Measurements from ENCODE around the gene DIPK1C. TPM values are rescaled to one million over a fixed set of nuclear protein-coding genes. Genes with fewer than 3 reads are reported as not detected.

The DIPK1C gene
- total and polyA plus RNA-seq, 10 of the 15 experiments (the other 5 are each of a cell fraction or from before 2014, with no cell fraction given): not detected

DNA sequence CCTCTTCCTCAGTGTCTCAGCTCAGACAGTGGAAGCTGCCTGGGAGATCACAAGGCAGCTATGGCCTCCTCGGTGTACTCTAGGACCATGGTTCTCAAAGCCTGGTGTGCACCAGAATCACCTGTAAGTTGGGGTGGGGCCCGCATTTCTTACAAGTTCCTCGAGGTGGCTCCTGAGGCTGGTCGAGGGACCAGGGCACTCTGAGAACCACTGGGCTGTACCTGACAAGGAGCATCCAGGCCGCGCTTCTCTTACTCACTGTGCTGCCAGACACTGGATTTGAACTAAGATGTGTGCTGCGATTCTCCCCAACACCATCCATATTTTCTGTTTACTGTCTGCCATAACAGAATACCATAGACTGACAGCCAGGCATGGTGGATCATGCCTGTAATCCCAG, 59.5 kb downstream of the DIPK1C start:
- ChIA-PET CTCF (interaction anchor here (0.6 kb wide), 1 partner anchor 11 kb away, joined by 4 read pairs; no protein-coding TSS in a partner anchor), SMC1A (ENCODE audit: uncharacterized antibody, unreplicated experiment) (no interaction called here), POLR2A (no interaction called here), RAD21 (ENCODE audit: unreplicated experiment) (no interaction called here)
- in situ Hi-C loops (cut with MboI): no loop called here
- Histone ChIP-seq H3K27me3 (replicated peaks in 1 of 2; ENCODE audit: control insufficient read depth in 2 of 2, insufficient read depth in 2 of 2, low read length in 1 of 2) (peaks cover 5 to 6% of the 10 kb centered on the region in 2 experiments), H3K36me3 (ENCODE audit: control insufficient read depth in 2 of 2, insufficient read depth in 2 of 2, low read length in 1 of 2) (no peaks in the 10 kb centered on the region), H3K4me2 (ENCODE audit: control insufficient read depth, insufficient read depth) (no peak overlapping the region), H2AFZ (ENCODE audit: control insufficient read depth, low read depth, low read length) (no peak overlapping the region), H3K4me3 (no peak overlapping the region), H3K9me3 (replicated peaks; ENCODE audit: control insufficient read depth, insufficient read depth, low read length) (no peaks in the 10 kb centered on the region; the same call in 2 of the 3 replicates), H3K4me1 (ENCODE audit: control insufficient read depth, insufficient read depth, low read length) (no peaks in the 10 kb centered on the region), H3K9ac (ENCODE audit: control insufficient read depth, insufficient read depth, low read length) (no peak overlapping the region), H3K79me2 (ENCODE audit: control insufficient read depth, insufficient read depth, low read length) (no peaks in the 10 kb centered on the region), H4K20me1 (ENCODE audit: control insufficient read depth, insufficient read depth) (no peaks in the 10 kb centered on the region), H3K27ac (ENCODE audit: control insufficient read depth, insufficient read depth) (no peak overlapping the region)
- intact Hi-C loops (cut with micrococcal nuclease; ENCODE audit: unreplicated experiment): no loop called here
- ATAC-seq (no peak; the same call in 2 of the 3 replicates), DNase-seq (ENCODE audit: low read depth, low spot score) (no peak), FAIRE-seq (no peak)
- TF ChIP-seq ZNF274 (IDR thresholded peaks at IDR 0.05; ENCODE audit: insufficient read depth, insufficient read length): no peak
- TF ChIP-seq, protein P1, sequence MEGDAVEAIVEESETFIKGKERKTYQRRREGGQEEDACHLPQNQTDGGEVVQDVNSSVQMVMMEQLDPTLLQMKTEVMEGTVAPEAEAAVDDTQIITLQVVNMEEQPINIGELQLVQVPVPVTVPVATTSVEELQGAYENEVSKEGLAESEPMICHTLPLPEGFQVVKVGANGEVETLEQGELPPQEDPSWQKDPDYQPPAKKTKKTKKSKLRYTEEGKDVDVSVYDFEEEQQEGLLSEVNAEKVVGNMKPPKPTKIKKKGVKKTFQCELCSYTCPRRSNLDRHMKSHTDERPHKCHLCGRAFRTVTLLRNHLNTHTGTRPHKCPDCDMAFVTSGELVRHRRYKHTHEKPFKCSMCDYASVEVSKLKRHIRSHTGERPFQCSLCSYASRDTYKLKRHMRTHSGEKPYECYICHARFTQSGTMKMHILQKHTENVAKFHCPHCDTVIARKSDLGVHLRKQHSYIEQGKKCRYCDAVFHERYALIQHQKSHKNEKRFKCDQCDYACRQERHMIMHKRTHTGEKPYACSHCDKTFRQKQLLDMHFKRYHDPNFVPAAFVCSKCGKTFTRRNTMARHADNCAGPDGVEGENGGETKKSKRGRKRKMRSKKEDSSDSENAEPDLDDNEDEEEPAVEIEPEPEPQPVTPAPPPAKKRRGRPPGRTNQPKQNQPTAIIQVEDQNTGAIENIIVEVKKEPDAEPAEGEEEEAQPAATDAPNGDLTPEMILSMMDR (IDR thresholded peaks at IDR 0.05 in 2 of 3, conservative IDR thresholded peaks at IDR 0.05 in 1 of 3; ENCODE audit: control insufficient read depth in 2 of 3, extremely low read depth in 1 of 3, insufficient read depth in 1 of 3, low read depth in 3 of 3, low read length in 3 of 3): peak in 2 of 3 experiments; percentile 7 to 16; a peak in 1 of 6 replicates
- TF ChIP-seq, protein P2, sequence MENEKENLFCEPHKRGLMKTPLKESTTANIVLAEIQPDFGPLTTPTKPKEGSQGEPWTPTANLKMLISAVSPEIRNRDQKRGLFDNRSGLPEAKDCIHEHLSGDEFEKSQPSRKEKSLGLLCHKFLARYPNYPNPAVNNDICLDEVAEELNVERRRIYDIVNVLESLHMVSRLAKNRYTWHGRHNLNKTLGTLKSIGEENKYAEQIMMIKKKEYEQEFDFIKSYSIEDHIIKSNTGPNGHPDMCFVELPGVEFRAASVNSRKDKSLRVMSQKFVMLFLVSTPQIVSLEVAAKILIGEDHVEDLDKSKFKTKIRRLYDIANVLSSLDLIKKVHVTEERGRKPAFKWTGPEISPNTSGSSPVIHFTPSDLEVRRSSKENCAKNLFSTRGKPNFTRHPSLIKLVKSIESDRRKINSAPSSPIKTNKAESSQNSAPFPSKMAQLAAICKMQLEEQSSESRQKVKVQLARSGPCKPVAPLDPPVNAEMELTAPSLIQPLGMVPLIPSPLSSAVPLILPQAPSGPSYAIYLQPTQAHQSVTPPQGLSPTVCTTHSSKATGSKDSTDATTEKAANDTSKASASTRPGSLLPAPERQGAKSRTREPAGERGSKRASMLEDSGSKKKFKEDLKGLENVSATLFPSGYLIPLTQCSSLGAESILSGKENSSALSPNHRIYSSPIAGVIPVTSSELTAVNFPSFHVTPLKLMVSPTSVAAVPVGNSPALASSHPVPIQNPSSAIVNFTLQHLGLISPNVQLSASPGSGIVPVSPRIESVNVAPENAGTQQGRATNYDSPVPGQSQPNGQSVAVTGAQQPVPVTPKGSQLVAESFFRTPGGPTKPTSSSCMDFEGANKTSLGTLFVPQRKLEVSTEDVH (IDR thresholded peaks at IDR 0.05; ENCODE audit: low read depth, partially characterized antibody): no peak
- no peak for TF ChIP-seq MEF2A (IDR thresholded peaks at IDR 0.05; ENCODE audit: insufficient read depth, low read depth, low read length)
- TF ChIP-seq, protein P3, sequence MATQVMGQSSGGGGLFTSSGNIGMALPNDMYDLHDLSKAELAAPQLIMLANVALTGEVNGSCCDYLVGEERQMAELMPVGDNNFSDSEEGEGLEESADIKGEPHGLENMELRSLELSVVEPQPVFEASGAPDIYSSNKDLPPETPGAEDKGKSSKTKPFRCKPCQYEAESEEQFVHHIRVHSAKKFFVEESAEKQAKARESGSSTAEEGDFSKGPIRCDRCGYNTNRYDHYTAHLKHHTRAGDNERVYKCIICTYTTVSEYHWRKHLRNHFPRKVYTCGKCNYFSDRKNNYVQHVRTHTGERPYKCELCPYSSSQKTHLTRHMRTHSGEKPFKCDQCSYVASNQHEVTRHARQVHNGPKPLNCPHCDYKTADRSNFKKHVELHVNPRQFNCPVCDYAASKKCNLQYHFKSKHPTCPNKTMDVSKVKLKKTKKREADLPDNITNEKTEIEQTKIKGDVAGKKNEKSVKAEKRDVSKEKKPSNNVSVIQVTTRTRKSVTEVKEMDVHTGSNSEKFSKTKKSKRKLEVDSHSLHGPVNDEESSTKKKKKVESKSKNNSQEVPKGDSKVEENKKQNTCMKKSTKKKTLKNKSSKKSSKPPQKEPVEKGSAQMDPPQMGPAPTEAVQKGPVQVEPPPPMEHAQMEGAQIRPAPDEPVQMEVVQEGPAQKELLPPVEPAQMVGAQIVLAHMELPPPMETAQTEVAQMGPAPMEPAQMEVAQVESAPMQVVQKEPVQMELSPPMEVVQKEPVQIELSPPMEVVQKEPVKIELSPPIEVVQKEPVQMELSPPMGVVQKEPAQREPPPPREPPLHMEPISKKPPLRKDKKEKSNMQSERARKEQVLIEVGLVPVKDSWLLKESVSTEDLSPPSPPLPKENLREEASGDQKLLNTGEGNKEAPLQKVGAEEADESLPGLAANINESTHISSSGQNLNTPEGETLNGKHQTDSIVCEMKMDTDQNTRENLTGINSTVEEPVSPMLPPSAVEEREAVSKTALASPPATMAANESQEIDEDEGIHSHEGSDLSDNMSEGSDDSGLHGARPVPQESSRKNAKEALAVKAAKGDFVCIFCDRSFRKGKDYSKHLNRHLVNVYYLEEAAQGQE (IDR thresholded peaks at IDR 0.05; ENCODE audit: low read depth, low read length): no peak
- TF ChIP-seq TCF12 (IDR thresholded peaks at IDR 0.05; ENCODE audit: low read depth, low read length): no peak
- no peak for TF ChIP-seq TCF3 (IDR thresholded peaks at IDR 0.05; ENCODE audit: borderline replicate concordance, insufficient read depth, low read depth, low read length)
- no peak for TF ChIP-seq FOXM1 (IDR thresholded peaks at IDR 0.05; ENCODE audit: low read depth, low read length)
- peak; percentile 10; the same call in 1 of the 2 replicates for TF ChIP-seq SMC3 (IDR thresholded peaks at IDR 0.05; ENCODE audit: borderline replicate concordance, low read length)
- no peak for TF ChIP-seq CBX3 (IDR thresholded peaks at IDR 0.05; ENCODE audit: borderline replicate concordance, low read depth)
- TF ChIP-seq EZH2 (IDR thresholded peaks at IDR 0.05; ENCODE audit: borderline replicate concordance, control insufficient read depth, low read depth, low read length): no peak
- 62% methylated on average over 7 of the region's 7 CpGs for WGBS (ENCODE audit: insufficient coverage, insufficient replicate concordance, low lambda C conversion rate, missing lambda C conversion rate)
- no TSS peak for BruUV-seq (replicated peaks)
